Dermis microvascular lymphatic vessel endothelial cell (primary cell): ENCODE results near the gene KRTAP4-6. TPM values are rescaled to one million over a fixed set of nuclear protein-coding genes. Genes with fewer than 3 reads are reported as not detected.
A peak's percentile ranks its signal among the peaks of the same experiment; 100 is the strongest.
"Not testable (repeated sequence)": the region's sequence is repeated elsewhere in the genome, so short reads cannot be mapped to it uniquely, and the experiment has no call there.

Experiments
- DNase-seq, 2 donors: peaks; one replicate each; pipeline versions ENCODE4 v3.0.0 to v3.0.0-alpha.2; 2010; ENCODE audit warnings: low read depth in 2 of 2
- total RNA-seq: library from RNA; depleted of rRNA; stranded (reverse); fragments of >200 nt; gene quantifications from 2 replicates; pipeline ENCODE4 v1.2.1, GENCODE V29; 2014

KRTAP4-6 gene
- total RNA-seq, 1 donor from 2014 or later = not detected

GRCh38 chr17:41147531-41148204 lies 7.3 kb upstream of the KRTAP4-6 start:
- DNase-seq = no peak

DNA sequence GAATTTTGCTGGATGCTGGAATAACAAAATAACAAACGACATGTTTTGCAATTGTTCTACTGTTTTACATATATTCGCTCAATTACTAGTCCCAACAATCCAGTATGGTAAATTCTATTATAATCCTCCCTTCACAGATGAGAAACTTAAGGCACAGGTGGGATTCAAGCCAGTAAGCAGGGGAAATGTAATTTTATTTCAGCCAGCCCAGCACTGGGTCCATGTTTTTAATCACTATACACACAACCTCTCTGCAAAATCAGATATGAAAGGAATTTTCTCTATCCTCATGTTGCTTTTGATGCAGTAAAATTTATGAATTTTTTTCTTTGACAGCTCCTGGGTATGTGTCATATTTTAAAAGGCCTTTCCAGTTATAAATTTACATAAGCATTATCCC lies 4.9 kb upstream of the KRTAP4-6 start:
- no peak for DNase-seq

GRCh38 chr17:41144846-41145245 lies 4.5 kb upstream of the KRTAP4-6 start:
- DNase-seq = no peak

DNA sequence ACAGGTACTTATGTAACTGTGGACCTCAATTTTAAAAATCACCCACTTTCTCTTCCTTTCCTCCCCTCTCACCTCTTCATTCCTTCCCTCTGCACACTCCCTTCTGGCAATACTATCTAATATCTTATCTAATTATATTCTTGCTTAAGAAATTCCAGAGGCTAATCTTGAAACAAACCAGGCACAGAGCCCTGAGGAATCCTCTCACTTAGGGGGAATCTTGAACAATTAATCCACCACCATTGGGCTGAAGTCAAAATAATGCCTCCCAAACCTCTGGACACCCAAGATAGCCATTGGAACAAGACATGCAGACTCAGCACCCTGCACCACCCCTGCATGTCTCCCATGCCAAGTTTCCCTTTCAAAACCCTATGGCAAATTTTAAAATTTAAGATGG lies 1.0 kb upstream of the KRTAP4-6 start:
- no peak for DNase-seq

- DNase-seq = not testable (repeated sequence)
Observed at GRCh38 chr17:41139865-41140264, 479 bp downstream of the KRTAP4-6 start.

DNA sequence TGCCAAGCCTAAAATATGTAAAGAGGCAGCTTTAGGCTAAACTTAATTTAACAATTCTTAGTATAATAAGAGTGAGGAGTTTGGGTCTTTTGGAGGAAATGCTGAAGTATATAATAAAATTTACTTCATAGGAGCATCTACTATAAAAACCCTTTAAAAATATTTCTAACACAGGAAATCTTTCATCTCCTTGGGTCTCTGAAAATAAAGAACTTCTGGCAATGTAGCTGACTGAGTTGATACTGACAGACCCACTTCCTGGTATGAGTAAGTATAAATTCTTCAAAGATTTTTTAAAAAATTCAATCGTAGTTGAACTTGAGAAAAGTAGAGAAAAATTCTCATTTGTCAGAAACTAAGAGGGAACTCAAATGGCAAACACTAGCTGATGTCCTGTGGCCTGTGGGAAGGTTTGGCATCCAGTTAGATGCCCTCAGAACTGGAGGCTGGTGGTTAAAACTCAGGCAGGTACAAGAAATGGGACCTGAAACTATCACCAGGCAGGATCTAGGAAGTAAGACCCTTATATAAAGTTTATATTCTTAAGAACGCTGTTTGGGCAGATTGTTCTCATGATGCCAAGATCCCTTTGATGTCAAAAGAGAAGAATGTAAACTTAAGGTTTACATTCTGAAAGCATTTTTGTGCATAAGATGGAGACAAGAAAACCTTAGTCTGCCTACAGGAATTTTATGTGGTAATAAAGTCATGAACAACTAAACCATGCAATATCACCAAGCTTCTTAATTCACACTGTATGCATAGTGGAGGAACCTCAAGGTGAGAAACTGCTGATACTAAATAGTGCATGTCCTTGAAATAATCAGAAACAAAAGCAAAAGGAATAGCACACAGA lies 6.2 kb downstream of the KRTAP4-6 start:
- DNase-seq = no peak

DNA sequence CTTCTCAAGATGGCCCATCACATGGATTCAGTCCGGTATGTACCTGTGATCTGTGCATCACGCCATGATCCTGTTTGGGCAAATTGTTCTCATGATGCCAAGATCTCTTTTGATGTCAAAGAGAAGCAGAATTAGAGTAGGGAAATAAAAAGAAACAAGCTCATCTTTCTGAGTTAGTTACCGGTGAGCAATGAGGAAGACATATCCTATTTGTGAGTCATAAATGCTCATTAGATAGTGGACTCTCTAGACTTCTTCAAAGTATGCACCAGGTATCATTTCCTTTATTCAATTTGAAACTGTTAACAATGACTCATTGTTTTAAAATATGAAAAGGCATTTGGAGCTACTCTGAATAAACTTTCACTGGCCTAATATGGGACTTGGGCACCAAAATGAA lies 8.4 kb downstream of the KRTAP4-6 start:
- DNase-seq = no peak

DNA sequence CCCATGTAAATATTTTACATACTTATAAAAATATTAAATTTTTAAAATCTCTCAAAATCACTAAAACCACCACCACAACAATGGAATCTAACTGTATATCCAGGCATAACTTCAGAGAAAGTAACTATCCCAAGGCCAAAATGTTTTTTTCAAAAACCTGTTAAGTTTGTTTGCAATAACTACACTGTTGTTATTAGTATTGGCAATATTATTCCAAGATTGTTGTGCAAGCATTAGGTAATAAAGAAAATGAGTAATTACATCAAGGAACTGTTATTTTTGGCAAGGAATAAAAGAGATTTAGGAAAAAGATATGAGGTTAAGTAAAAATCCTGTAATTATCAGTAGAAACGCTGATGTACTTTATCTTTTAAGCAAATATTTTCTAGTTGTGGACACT lies 13.0 kb downstream of the KRTAP4-6 start:
- DNase-seq = no peak

- no peak for DNase-seq
Observed at GRCh38 chr17:41126412-41126811, 13.9 kb downstream of the KRTAP4-6 start.

DNA sequence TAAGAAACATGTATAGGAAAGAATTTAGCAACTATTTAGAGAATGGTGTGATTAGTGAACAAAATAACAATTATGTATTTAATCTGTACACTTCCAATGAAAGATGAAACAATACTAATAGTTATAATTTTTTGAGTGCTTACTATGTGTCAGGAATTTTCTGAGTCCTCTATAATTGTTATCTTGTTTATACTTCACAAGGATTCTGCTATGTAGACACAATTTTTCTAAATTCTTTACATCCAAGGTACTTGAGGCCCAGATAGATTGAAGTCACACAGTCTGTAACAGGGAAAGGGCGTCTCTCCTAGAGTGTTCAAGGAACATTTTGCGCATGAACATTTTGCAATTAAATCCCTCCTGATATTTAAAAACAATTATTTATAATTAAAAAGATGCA lies 15.3 kb downstream of the KRTAP4-6 start:
- DNase-seq = no peak

- DNase-seq = not testable (repeated sequence)
Observed at GRCh38 chr17:41123991-41124371, 16.4 kb downstream of the KRTAP4-6 start, which contains the start of gene KRTAP4-12. Gene KRTAP4-12 (minus strand): TSS chr17:41124182. CDS start chr17:41124122, 60 bp downstream.

DNA sequence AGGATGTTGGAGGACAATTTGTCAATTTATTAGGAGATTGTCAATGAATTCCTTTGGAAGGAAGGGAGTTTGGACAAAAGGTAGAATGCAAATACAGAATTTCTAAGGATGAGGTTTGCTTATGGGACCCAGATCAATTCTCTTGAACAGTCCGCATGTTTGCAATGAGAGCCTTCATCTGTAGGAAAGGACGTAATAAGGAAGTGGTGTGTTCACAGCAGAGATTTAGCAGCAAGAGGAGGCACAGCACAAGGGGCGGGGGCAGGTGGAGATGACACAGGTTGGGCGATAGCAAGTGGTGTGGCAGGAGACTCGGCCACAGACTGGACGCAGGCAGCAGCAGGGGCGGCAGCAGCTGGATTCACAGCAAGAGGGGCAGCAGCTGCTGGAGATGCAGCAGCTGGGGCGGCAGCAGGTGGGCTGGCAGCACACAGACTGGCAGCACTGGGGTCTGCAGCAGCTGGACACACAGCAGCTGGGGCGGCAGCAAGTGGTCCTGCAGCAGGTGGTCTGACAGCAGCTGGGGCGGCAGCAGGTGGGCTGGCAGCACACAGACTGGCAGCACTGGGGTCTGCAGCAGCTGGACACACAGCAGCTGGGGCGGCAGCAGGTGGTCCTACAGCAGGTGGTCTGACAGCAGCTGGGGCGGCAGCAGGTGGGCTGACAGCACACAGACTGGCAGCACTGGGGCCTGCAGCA lies 16.9 kb downstream of the KRTAP4-6 start:
- DNase-seq = not testable (repeated sequence)

DNA sequence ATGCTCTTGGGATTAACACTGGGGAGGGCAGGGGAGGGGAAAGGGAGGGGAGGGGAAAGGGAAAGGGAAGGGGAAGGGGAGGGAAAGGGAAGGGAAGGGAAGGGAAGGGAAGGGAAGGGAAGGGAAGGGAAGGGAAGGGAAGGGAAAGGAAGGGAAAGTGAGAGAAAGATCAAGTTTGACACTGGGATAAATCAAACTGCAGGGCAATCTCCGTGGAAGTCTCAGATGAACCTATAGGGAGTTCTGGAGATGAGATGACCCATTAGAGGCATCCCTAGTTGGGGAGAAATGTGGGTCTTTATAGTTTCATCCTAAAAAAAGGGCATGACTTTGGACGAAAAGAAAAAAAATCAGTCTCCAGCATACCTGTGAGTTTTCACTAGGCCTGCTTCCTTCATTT lies 18.6 kb downstream of the KRTAP4-6 start:
- DNase-seq = no peak

GRCh38 chr17:41119696-41120690 lies 20.4 kb downstream of the KRTAP4-6 start:
- peak; percentile 36 to 72 for DNase-seq

- no peak for DNase-seq
Observed at GRCh38 chr17:41118721-41119120, 21.6 kb downstream of the KRTAP4-6 start.

DNA sequence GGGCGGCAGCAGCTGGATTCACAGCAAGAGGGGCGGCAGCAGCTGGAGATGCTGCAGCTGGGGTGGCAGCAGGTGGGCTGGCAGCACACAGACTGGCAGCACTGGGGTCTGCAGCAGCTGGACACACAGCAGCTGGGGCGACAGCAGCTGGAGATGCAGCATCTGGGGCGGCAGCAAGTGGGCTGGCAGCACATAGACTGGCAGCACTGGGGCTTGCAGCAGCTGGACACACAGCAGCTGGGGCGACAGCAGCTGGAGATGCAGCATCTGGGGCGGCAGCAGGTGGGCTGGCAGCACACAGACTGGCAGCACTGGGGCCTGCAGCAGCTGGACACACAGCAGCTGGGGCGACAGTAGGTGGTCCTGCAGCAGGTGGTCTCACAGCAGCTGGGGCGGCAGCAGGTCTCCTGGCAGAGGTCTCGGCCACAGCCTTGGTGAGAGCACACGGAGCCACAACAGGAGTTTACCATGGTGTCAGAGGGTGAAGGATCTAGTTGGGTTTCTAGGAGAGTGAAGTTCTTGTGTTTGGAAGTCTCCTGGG lies 22.4 kb downstream of the KRTAP4-6 start, which contains the start of gene KRTAP4-11:
Gene KRTAP4-11, minus strand, starts transcription at position 528 of the 541 bp plus-strand sequence. Its CDS starts 58 bp downstream, at position 470.
- DNase-seq = not testable (repeated sequence)

DNA sequence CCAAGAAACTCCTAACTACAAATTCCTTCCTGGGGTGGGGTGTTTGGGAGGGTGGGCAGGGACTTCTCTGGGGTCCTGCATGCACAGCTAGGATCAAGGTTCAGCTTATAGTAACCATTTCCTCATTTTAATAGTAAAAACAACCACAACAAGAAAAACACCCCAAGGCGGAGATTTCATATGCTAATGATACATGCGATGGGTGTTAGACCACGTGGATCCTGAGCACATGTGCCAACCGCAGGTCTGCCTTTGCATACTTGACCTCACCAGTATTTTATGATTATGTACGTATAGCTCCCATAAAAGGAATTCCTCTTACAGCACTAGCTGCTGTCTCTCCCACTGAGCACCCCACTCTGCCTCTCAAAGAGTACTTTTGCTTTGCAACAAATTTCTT lies 24.0 kb downstream of the KRTAP4-6 start:
- no peak for DNase-seq

DNA sequence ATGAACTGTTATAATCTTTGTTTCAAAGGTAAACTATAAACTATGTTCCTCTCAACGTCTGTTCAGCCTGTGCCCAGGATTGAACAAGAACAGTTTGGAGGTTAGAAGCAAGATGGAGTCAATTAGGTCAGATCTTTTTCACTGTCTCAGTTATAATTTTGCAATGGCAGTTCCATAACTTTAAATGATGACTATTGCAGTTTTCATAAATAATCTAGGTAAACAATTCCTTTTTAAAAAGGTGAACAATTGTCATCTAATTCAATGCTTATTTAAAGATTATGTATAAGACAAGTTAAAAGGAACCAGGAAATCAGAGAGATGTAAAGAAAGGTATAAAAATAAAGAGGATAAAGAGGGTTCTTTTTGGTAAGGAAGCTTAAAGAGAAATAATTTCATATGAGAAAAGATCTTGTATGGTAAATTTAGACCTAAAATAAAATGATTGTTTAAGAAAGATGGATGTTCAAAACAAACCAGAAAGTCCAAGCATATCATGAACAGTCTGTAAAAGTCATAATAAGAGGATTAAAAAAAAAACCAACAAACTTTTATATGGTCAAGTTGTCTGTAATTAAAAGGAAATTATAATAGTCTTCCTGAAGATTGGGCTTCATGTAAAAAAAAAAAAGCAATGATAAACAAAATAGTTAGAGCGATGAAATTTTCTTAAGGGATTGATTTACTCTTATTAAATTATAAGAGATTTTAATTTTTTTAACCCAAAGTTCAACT lies 29.0 kb downstream of the KRTAP4-6 start:
- DNase-seq = no peak

- not testable (repeated sequence) for DNase-seq
Observed at GRCh38 chr17:41108728-41109386, 31.5 kb downstream of the KRTAP4-6 start.
